PC-3 (cell line): Measurements from ENCODE around the gene P2RX4. TPM values are rescaled to one million over a fixed set of nuclear protein-coding genes. Genes with fewer than 3 reads are reported as not detected.

ENCODE experiments used
- ATAC-seq: fragments of 200-7000 bp; cut with Tn5 transposase; 2 replicates; pipeline ENCODE4 v1.9.1; 2020; ENCODE audit warnings: mild to moderate bottlenecking, moderate library complexity
- BruUV-seq: library from RNA; stranded (reverse); fragments of 400-500 nt; replicated peaks from 2 replicates; lab custom pipeline; 2021; lab: Mats Ljungman, UMichigan
- CTCF ChIA-PET: fragments of 300-600 bp; sonication (Branson Sonifier 250); formaldehyde crosslinking; loops from one replicate; lab custom pipeline; 2022; ENCODE audit warnings: antibody characterized with exemption; lab: Charles Lee
- POLR2A ChIA-PET: fragments of 300-600 bp; sonication (Branson Sonifier 250); formaldehyde crosslinking; loops from one replicate; lab custom pipeline; 2022; ENCODE audit warnings: antibody characterized with exemption; ENCODE audit not compliant: unreplicated experiment; lab: Charles Lee
- DNase-seq: peaks from one replicate; pipeline ENCODE4 v3.0.0-alpha.2; 2015
- H2AFZ ChIP-seq: fragments of 300-600 bp; sonication (generic); 2 replicates; pipeline ENCODE4 v1.6.0; 2016; ENCODE audit warnings: antibody characterized with exemption, low read length
- H3F3A ChIP-seq: fragments of 300-600 bp; sonication (generic); one replicate; pipeline ENCODE4 v1.6.0; 2017; ENCODE audit warnings: antibody characterized with exemption, low read length, control low read depth, mild to moderate bottlenecking; ENCODE audit not compliant: unreplicated experiment
- H3K27ac ChIP-seq: fragments of 300-600 bp; sonication (generic); 2 replicates; pipeline ENCODE4 v1.5.1; 2016; ENCODE audit warnings: mild to moderate bottlenecking, low read length
- H3K27me3 ChIP-seq: fragments of 300-600 bp; sonication (generic); 2 replicates; pipeline ENCODE4 v1.6.1; 2016; ENCODE audit warnings: low read length, mixed read lengths
- H3K36me3 ChIP-seq: fragments of 300-600 bp; sonication (generic); 2 replicates; pipeline ENCODE4 v1.6.1; 2016; ENCODE audit warnings: low read depth, mixed run types, low read length, mixed read lengths
- H3K4me1 ChIP-seq: fragments of 300-600 bp; sonication (generic); 2 replicates; pipeline ENCODE4 v1.5.1; 2016; ENCODE audit warnings: low read length; ENCODE audit not compliant: insufficient read depth
- H3K4me2 ChIP-seq: fragments of 300-600 bp; sonication (generic); 2 replicates; pipeline ENCODE4 v1.6.0; 2016; ENCODE audit warnings: low read length
- H3K4me3 ChIP-seq: fragments of 300-600 bp; sonication (generic); 2 replicates; pipeline ENCODE4 v1.5.1; 2016; ENCODE audit warnings: mild to moderate bottlenecking, low read length, mixed read lengths
- H3K79me2 ChIP-seq: fragments of 300-600 bp; sonication (generic); 2 replicates; pipeline ENCODE4 v1.6.1; 2017; ENCODE audit warnings: low read length, mixed read lengths
- H3K9ac ChIP-seq: fragments of 300-600 bp; sonication (generic); 2 replicates; pipeline ENCODE4 v1.6.0; 2016; ENCODE audit warnings: mild to moderate bottlenecking, low read length
- H3K9me2 ChIP-seq: fragments of 300-600 bp; sonication (generic); replicated peaks from 2 replicates; pipeline ENCODE4 v1.6.1; 2016; ENCODE audit warnings: mixed run types, low read length, mixed read lengths
- H3K9me3 ChIP-seq: fragments of 300-600 bp; sonication (generic); 2 replicates; pipeline ENCODE4 v1.6.1; 2016; ENCODE audit warnings: low read length, mixed read lengths
- H4K20me1 ChIP-seq: fragments of 300-600 bp; sonication (generic); 2 replicates; pipeline ENCODE4 v1.6.1; 2016; ENCODE audit warnings: low read length, mixed read lengths
- CTCF ChIP-seq: fragments of 300-600 bp; sonication (generic); conservative IDR thresholded peaks from 2 replicates; pipeline ENCODE4 v1.5.1; 2017; ENCODE audit warnings: antibody characterized with exemption, low read depth, mild to moderate bottlenecking, low read length
- EZH2 ChIP-seq: fragments of 300-600 bp; sonication (generic); IDR thresholded peaks from one replicate; pipeline ENCODE4 v1.6.1; 2017; ENCODE audit warnings: antibody characterized with exemption, mild to moderate bottlenecking, low read length; ENCODE audit not compliant: unreplicated experiment
- EZH2phosphoT487 ChIP-seq: fragments of 300-600 bp; sonication (generic); IDR thresholded peaks from 2 replicates; pipeline ENCODE4 v1.6.1; 2018; ENCODE audit warnings: mild to moderate bottlenecking, antibody characterized with exemption, low read length, borderline replicate concordance
- intact Hi-C: fragments of 100-400 bp; cut with micrococcal nuclease; formaldehyde crosslinking; loops from 2 replicates; pipeline ENCODE4 v1.9.0; 2023
- total RNA-seq: library from RNA; depleted of rRNA; stranded (reverse); fragments of >200 nt; gene quantifications from 2 replicates; pipeline ENCODE4 v1.2.3, GENCODE V29; 2014

The P2RX4 gene
- total RNA-seq, 1 experiment from 2014 or later = 21.6 TPM

DNA sequence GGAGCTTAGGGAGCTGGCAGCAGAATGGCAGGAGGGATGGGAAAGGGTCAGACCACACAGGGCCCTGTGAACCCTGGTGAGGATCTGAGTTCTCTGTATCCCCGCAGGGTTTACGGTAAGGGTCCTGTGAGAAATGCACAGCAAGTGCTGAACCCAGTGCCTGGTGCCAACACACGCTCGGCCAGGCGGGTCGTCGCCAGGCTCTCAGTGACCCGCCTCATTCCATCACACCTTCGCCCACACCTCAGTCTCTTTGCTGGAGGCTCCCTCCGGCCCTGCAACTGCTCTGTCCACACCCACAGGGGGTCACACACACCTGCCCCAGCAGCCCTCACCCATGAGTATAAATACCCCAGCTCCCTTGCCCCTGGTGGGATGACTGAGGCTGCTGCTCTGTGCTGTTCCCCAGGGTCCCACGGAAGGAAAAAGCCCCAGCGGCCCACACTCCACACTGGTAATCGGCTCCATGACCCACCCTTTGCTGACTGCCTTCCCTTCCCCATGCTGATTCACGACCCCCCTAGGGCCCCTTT, 63.5 kb downstream of the P2RX4 start:
- BruUV-seq = no TSS peak
- Histone ChIP-seq H3K27me3 (no peaks in the 10 kb centered on the region), H3K9me3 (no peaks in the 10 kb centered on the region), H3K9me2 (no peaks in the 10 kb centered on the region), H3K4me2 (no peak overlapping the region), H3K79me2 (peaks cover 11% of the 10 kb centered on the region; the same call in 1 of the 2 replicates), H3K4me1 (peaks cover 4% of the 10 kb centered on the region), H3K27ac (no peak overlapping the region), H3K9ac (no peak overlapping the region), H3K4me3 (no peak overlapping the region), H4K20me1 (no peaks in the 10 kb centered on the region), H2AFZ (no peak overlapping the region), H3F3A (no peaks in the 10 kb centered on the region), H3K36me3 (peaks cover 21% of the 10 kb centered on the region; the same call in 1 of the 2 replicates)
- TF ChIP-seq EZH2phosphoT487 = no peak
- TF ChIP-seq CTCF = no peak
- TF ChIP-seq EZH2 = no peak
- DNase-seq (no peak), ATAC-seq (no peak)
- ChIA-PET POLR2A (no interaction called here), CTCF (no interaction called here)
- intact Hi-C loops = no loop called here

DNA sequence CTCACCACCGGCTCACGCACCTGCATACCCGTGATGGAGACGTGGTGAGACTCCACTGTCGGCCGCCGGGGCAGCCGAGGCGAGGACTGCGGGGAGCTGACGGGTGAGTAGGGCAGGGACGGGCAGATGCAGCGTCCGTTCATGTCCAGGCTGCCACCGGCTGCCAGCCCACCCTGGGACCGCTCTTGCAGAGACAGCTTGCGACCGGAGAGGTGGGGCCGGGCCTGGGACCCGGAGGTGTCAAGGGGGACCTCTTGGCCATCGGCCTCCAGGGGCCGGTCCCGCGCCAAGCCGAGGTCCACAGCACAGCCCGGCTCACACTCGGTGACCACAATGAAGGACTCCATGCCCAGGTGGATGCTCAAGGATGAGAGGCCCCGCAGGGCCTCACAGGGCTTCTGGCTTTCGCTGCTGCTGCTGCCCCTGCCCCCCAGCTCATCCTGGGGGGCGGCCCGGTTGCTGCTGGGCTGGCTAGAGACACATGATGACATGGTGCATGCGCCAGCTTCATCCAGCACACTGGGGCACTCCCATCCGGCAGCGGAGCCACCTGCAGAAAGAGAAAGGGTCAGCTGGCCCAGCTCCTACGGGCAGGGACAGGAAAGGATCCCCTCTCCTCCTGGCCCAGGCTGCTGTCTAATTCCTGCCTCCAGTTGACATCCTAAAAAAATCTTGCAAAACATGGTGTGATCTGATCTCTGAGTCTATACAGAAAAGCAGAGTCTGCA, 64.3 kb downstream of the P2RX4 start:
- Histone ChIP-seq H3K4me2 (no peak overlapping the region), H3K4me3 (no peak overlapping the region), H2AFZ (no peak overlapping the region), H3F3A (no peaks in the 10 kb centered on the region), H3K27me3 (no peaks in the 10 kb centered on the region), H3K9ac (no peak overlapping the region), H3K27ac (no peak overlapping the region), H3K36me3 (peaks cover 18% of the 10 kb centered on the region; the same call in 1 of the 2 replicates), H3K9me3 (no peaks in the 10 kb centered on the region), H3K79me2 (peaks cover 14% of the 10 kb centered on the region; the same call in 1 of the 2 replicates), H3K9me2 (no peaks in the 10 kb centered on the region), H3K4me1 (peaks cover 4% of the 10 kb centered on the region), H4K20me1 (no peaks in the 10 kb centered on the region)
- no peak for ATAC-seq
- ChIA-PET CTCF (no interaction called here), POLR2A (no interaction called here)
- TF ChIP-seq EZH2 = no peak
- TF ChIP-seq EZH2phosphoT487 = no peak
- TF ChIP-seq CTCF = no peak
- intact Hi-C loops = no loop called here
- no TSS peak for BruUV-seq
- DNase-seq = no peak

DNA sequence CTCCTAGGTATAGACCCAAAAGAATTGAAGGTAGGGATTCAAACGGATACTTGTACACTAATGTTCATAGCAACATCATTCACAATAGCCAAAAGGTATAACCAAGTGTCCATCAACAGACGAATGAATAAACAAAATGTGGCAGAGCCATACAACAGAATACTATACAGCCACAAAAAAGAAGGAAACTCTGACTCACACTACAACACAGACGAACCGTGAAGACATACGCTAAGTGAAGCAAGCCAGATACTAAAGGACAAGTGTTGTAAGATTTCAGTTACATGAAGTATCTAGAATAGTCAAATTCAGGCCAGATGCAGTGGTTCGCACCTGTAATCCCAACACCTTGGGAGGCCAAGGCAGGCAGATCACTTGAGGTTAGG, 67.4 kb downstream of the P2RX4 start:
- H2AFZ ChIP-seq = peak overlapping the region; percentile 13; the same call in 1 of the 2 replicates
- no peaks in the 10 kb centered on the region for H3K27me3 ChIP-seq
- 0 out of 2 replicates have a peak overlapping the region, but pooled peaks have one; percentile 16 for H3K27ac ChIP-seq
- H3K36me3 ChIP-seq = peaks cover 15% of the 10 kb centered on the region; the same call in 1 of the 2 replicates
- no peaks in the 10 kb centered on the region for H3K9me2 ChIP-seq
- H3F3A ChIP-seq = no peaks in the 10 kb centered on the region
- no TSS peak for BruUV-seq
- DNase-seq (no peak), ATAC-seq (no peak; the same call in 1 of the 2 replicates)
- ChIA-PET CTCF (interaction anchor here (0.6 kb wide), 1 partner anchor 18 kb away, joined by 3 read pairs; no protein-coding TSS in a partner anchor), POLR2A (interaction anchor here (0.6 to 1.0 kb wide), 2 partner anchors 18 to 20 kb away, joined by 3 to 6 read pairs; no protein-coding TSS in a partner anchor)
- peak overlapping the region; percentile 20; the same call in 1 of the 2 replicates for H3K4me2 ChIP-seq
- H3K79me2 ChIP-seq = peaks cover 14% of the 10 kb centered on the region; the same call in 1 of the 2 replicates
- H3K9ac ChIP-seq = no peak overlapping the region
- peaks cover 4% of the 10 kb centered on the region for H3K4me1 ChIP-seq
- no peak for TF ChIP-seq EZH2
- TF ChIP-seq CTCF = no peak
- TF ChIP-seq EZH2phosphoT487 = no peak
- no peaks in the 10 kb centered on the region for H4K20me1 ChIP-seq
- no peaks in the 10 kb centered on the region for H3K9me3 ChIP-seq
- intact Hi-C loops = no loop called here
- H3K4me3 ChIP-seq = no peak overlapping the region
